Heart left ventricle (tissue), 13 donors: ENCODE results near the gene MCF2L.

Experiments used
- CTCF ChIP-seq, 12 donors: fragments of 200-600 bp; sonication (generic) in 4 of 12; IDR thresholded peaks; one replicate each; pipeline versions ENCODE4 v1.5.0 to v1.8.0; 2018 to 2022; ENCODE audit warnings: antibody characterized with exemption in 12 of 12, mild to moderate bottlenecking in 5 of 12
- POLR2A ChIP-seq, 2 donors: fragments of 450-650 bp; IDR thresholded peaks; one replicate each; pipeline ENCODE4 v1.6.1; 2017; ENCODE audit warnings: antibody characterized with exemption in 2 of 2, mild to moderate bottlenecking in 2 of 2, moderate library complexity in 2 of 2
- donor health status: ischemic (EF 13 %, LVEDD 7.1; RV severe dilation, severe dysfunction).
- donor health status: DM: no; HTN: yes; CAD: no.
- donor health status: DM: no; HTN: no; CAD: no.
- donor health status: ischemic (EF 25% LVEDD 6.9; RV normal size, moderate dysfunction).
- donor health status: ischemic (EF 25% LVEDD 5.7; RV mildly dilated, moderate dysfunction).
- donor health status: ischemic (EF 35%, LVEDD 5.7; RV mildly dilated, moderate dysfunction).
- donor health status: nonischemic (EF 11% LVEDD 7.7; RV severe dilation, severe dysfunction).
- donor health status: DM: yes; HTN: yes; CAD: no.
- donor health status: PGD.
- donor health status: ischemic (EF 29% LVEDD 5.4; RV normal size, mild dysfunction).
- donor health status: nonischemic (EF 23%, LVEDD 6.1; RV moderate dilation, normal function).

GRCh38 chr13:113061796-113062425 lies 92.9 kb downstream of the MCF2L start:
- TF ChIP-seq CTCF (IDR thresholded peaks at IDR 0.05) (no peak), POLR2A (IDR thresholded peaks at IDR 0.05) (no peak)
